Measurements from ENCODE around the gene DOCK1.

The DOCK1 gene

GRCh38 chr10:127133672-127134500 lies 228.7 kb downstream of the DOCK1 start:
- no peak for DNase-seq (ENCODE audit: low read depth)
- H3K4me3 ChIP-seq (ENCODE audit: low read depth, low read length) = no peak overlapping the region
- TF ChIP-seq, protein P1, sequence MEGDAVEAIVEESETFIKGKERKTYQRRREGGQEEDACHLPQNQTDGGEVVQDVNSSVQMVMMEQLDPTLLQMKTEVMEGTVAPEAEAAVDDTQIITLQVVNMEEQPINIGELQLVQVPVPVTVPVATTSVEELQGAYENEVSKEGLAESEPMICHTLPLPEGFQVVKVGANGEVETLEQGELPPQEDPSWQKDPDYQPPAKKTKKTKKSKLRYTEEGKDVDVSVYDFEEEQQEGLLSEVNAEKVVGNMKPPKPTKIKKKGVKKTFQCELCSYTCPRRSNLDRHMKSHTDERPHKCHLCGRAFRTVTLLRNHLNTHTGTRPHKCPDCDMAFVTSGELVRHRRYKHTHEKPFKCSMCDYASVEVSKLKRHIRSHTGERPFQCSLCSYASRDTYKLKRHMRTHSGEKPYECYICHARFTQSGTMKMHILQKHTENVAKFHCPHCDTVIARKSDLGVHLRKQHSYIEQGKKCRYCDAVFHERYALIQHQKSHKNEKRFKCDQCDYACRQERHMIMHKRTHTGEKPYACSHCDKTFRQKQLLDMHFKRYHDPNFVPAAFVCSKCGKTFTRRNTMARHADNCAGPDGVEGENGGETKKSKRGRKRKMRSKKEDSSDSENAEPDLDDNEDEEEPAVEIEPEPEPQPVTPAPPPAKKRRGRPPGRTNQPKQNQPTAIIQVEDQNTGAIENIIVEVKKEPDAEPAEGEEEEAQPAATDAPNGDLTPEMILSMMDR (conservative IDR thresholded peaks at IDR 0.05; ENCODE audit: low read depth, low read length) = no peak

DNA sequence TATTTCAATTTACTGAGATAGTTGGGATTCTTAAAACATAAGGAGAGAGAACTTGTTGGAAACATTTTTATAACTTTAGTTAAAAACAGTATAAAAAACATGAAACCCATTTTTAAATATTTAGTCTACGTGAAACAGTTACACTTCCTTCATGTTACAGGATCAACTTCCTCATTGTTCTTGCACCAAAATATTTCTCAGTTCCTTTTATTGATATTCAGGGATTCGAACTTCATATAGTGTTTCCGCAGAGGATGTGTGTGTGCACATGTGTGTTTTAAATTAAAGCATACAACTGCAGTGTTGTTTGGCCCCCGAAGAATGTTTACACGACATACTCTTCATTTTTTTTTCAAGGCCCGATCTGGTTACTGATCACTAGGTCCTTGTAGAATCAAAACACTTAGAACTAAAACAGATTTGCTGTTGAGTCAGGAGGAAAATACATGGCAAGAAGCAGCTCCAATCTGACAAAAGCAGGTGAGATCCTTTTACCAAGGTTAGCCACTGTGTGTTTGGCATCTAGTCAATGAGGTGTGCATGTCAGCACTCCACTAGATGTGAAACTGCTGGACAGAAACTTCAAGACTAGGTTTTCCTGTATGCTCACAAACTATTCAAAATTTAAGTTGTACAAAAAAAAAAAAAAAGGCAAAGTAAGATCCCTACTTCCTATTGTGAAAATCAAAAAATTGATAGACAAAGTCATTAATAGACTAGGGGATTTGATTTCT lies 230.8 kb downstream of the DOCK1 start:
- TF ChIP-seq, protein P1 (conservative IDR thresholded peaks at IDR 0.05; ENCODE audit: low read depth, low read length) = no peak
- H3K4me3 ChIP-seq (ENCODE audit: low read depth, low read length) = no peak overlapping the region
- DNase-seq (ENCODE audit: low read depth) = no peak

- TF ChIP-seq, protein P1 (conservative IDR thresholded peaks at IDR 0.05; ENCODE audit: low read depth, low read length) = no peak
- DNase-seq (ENCODE audit: low read depth) = no peak
- no peak overlapping the region for H3K4me3 ChIP-seq (ENCODE audit: low read depth, low read length)
Observed at GRCh38 chr10:127137391-127137790, 232.2 kb downstream of the DOCK1 start.

- H3K4me3 ChIP-seq (ENCODE audit: low read depth, low read length) = no peak overlapping the region
- TF ChIP-seq, protein P1 (conservative IDR thresholded peaks at IDR 0.05; ENCODE audit: low read depth, low read length) = no peak
- DNase-seq (ENCODE audit: low read depth) = no peak
Observed at GRCh38 chr10:127142136-127142535, 236.9 kb downstream of the DOCK1 start.

DNA sequence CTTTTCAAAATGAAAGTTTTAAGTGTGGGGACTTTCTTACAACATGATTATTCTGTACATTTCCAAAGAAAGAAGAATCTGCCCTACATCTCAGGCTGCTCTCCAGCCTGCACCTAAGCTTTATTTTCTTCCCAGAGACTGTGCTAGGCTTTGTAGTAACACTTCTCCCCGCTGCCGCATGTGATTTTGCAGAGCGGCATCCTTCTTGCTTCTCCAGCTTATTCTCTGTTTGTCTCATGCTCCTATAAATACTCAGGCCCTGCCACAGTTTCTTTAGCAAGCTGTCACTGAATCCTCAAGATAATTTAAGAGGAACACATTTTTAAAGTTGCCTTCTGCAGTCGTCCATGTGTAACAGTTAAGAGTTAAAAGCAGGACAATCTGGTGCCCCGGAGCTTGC lies 237.6 kb downstream of the DOCK1 start:
- no peak overlapping the region for H3K4me3 ChIP-seq (ENCODE audit: low read depth, low read length)
- TF ChIP-seq, protein P1 (conservative IDR thresholded peaks at IDR 0.05; ENCODE audit: low read depth, low read length) = no peak
- no peak for DNase-seq (ENCODE audit: low read depth)

DNA sequence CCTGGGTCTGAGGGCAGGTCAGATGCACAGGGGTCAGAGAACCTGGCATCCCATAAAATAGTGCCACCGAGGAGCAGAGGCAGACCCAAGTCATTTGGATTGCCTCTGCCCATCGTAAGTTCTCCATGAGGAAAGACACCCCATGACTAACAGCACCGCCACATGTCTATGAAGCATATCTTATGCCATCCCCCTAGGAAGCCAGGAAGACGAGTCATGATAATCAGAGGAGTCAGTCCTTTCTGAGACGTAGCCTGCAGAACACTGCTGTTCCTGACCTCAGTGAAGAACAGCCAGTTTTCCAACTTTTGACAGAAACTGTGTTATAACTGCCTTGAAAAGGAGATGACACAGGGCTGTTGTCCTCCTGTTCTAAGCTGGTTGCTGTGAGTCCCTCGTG lies 239.9 kb downstream of the DOCK1 start:
- no peak overlapping the region for H3K4me3 ChIP-seq (ENCODE audit: low read depth, low read length)
- peak; percentile 54 for DNase-seq (ENCODE audit: low read depth)
- TF ChIP-seq, protein P1 (conservative IDR thresholded peaks at IDR 0.05; ENCODE audit: low read depth, low read length) = no peak

Measured in choroid plexus epithelial cell (primary cell).